GM18867 (cell line): ENCODE data around the gene IL21R.

Experiments
- ATAC-seq: cut with Tn5 transposase; IDR thresholded peaks from one replicate; pipeline ENCODE4 v1.9.1; 2021; ENCODE audit warnings: mild to moderate bottlenecking, moderate library complexity; ENCODE audit not compliant: unreplicated experiment

The IL21R gene

DNA sequence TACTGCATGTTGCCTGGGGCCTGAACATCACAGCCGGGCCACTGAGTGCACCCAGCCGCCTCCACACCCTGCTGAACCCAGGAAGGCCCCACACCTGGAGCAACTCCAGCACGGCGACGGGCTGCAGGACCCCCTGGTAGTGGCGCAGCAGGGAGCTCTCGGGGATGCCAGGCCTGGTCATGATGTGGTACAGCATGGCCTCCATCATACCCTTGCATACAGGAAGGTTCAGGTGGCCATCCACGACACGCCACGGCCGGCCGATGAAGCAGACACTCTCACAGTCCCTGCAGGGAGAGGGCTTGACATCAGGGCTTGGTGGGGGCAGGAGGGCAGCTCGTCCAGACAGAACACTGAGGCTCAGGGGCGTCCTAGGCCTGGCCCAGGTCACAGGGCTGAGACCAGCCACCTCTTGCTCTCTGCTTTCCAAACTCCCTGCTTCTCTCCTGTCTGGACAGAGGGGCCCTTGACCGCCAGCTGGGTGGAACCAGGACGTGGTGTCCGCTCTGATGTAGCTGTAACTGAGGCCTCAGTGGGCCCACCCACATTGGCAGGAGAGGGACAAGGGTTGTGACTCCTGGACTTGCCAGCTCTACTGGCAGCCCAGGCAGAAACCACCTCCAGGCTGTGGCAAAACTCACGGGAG is 60.3 kb downstream of the IL21R start:
- ATAC-seq = no peak

DNA sequence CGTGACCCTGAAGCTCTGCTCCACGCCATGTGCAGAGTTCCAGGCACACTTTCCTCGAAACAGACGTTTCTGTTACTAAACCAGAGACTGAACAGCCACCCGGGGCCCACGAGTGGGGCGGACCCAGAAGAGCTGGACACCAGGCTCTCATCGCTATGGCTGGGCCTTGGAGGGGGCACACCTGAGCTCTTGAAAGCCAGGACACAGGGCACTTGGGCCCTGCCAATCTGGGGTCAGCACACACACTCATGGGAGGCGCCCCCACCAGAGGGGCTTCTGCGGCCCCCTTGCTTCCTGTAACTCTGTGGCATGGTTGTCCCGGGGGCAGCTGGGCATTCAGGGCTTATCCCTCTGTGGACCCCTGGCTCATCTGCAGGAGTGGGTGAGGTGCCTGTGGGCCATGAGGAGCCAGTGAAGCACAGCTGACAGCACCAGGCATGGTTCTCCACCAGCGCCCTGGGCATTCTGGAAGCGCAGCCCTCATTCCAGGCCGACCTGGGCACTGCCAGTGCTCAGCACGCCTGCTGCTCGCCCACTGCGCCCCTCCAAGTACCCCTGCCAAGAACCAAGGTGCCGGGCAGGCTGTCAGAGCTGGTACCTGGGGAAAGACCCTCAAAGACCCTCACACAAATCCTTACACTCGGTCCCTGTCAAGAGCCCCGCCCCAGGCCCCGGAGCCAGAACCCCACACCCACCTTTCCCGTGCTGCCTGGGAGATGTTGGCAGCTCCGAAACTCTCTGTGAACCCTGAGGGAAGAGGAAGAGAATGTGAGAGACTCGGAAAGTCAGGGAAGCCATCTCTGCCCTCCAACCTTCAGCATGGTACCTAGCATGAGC is 61.1 kb downstream of the IL21R start:
- ATAC-seq = no peak

DNA sequence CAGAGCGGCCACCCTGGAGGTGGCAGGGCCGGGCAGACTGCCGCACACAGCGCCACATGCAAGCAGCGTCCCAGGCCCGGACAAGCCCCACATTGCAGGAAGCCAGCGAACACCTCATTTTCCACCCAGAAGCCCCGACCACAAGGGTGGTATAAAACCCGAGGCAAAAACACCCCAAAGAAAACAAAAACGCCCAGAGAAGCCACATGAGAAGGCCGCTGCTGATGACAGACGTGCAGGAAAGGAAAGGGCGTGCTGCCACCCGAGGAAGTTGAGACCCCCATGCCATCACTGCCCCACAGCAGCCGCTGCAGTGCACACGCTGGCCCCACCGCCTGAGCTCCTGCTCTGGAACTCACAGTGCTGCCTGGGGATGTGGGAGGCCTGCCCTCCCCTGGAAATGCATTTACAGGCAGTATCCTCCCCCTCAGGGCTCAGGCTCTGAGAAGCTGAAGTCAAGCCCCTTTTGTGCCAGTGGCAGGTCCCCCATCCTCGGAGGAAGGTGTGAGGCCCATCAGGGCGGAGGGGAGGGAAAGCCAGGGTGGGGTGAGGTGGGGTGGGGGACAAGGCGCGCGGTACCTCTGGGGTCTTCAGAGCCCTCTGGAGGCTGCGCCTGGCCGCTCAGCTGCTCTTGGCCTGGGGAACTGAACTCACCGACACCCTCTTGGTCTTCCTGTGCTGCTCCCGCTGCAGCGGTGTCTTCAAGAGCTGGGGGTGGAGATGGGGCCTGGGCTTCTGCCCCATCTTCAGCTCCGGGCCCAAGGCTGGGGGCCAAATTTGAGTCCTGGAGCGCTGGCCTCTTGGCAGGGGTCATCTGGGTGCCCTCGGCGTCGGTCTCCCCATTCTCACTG is 62.0 kb downstream of the IL21R start:
- ATAC-seq = no peak

DNA sequence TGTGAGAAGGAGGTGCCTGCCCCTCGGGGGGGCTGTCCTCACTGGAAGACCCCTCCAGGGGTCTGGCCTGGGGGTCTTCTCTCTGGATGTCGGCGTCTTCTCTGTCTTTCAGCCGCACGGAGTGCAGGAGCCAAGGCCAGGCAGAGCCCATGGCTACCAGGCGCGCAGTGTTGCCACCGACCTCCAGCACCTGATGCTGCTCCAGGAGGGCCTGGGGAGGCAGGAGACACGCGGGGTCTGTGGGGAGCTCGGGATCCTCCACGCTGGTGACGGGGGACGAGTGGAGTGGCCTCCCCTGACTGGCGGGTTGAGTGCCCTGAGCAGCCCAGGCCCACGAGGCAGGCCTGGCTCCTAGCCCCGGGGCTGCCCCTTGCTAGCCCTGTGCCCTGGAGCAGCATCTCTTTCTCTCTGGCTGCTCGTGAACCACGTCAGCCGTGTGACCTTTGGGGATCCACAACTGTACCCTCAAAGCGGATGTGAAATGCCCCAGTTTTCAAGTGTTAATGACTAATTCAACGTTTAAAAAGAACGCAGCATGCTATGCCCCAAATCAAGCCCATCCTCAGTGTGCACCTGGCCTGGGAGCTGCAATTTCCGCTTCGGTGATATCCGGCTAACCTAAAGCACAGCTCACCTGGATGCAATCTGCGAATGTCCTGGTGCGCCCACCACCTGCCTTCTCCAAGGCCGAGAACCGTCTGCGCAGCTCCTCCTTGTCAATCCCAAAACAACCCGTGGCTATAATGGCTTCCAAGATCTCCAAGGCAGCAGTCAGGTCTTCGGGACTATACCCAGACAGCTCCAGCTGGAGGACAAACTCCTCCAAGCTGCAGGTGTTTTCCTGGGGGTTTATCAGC is 62.9 kb downstream of the IL21R start:
- no peak for ATAC-seq

DNA sequence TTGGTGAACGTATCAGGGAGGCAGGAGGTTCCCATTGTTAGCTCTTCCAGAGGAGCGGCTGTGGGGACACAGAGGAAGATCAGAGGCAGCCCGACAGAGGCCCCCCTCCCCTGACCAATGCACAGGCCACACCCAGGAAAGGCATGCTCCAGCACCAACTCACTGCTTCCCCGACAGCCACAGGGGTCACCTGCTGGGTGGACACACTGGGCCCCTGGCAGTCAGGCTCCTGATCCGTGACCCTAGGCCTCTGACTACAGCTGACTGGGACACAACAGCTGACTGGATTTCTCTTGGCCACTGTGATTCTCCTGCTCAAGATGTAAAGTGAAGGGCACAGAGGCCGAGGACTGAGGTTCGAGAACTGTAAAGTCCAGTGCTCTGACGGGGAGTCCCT is 63.5 kb downstream of the IL21R start:
- ATAC-seq = no peak

DNA sequence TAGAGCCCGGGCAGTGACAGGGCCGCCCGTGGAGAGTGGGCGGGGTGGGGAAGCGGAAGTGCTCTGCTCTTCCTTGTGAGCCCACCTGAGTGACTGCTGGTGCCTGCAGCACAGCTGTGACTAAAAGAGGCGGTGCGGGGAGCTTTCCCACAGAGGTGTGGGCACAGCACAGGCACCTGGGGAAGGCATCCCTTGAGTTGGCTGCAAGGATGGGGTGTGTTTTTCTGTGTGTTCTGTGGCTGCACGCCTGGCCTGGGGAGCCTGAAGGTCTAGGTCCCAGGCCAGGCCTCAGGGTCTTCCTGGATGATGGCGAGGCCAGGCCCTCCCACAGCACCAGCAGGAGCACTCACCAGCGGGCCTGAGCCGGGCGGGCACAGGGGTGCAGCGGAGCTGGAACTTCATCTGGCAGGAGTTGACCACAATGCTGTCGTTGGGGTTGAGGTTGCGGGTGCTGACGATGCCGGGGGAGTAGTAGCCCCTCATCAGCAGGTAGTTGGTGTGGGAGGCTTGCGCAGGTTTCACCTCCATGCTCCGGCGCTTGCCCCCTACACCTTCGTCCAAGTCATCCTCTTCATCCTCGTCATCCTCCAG is 67.1 kb downstream of the IL21R start:
- no peak for ATAC-seq

DNA sequence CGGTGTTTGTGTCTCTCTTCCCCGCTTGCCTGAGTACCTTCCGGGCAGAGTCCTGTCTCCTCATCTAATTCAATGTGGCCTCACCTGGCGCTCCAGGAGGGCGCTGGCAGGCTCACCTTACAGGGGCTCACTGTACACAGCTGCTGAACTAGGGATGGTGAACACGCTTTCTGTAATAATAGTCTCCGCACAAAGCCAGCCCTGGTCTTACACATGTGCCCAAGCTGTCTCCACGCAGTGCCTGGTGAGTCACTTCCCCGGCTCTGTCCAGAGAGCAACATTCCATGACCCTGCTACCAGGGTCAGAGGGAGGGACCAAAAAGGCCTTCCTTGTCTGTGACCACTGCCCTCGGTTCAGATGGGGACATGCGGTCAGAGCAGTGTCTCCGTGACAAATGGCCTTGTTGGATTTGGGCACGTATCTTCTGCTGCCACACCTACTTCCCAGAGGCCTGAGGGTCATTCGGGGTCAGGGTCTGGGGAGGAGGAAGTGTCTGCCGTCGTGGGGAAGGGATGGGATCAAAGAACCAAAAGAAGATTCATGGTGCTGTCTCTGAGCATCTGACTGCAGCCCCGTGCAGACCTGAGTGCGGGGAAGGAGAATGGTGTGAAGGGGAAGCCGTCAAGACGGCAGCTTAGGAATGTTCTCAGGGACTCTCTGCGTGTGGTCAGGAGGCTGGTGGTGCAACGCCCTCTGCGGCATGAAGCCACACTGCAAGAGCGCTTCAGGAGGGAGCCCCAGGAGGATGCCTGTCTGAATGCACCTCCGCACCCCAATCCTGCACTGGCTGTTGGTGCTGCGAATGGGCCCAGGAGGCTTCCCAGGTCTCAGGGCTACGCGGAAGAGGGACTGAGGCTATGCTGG is 68.8 kb downstream of the IL21R start:
- no peak for ATAC-seq

DNA sequence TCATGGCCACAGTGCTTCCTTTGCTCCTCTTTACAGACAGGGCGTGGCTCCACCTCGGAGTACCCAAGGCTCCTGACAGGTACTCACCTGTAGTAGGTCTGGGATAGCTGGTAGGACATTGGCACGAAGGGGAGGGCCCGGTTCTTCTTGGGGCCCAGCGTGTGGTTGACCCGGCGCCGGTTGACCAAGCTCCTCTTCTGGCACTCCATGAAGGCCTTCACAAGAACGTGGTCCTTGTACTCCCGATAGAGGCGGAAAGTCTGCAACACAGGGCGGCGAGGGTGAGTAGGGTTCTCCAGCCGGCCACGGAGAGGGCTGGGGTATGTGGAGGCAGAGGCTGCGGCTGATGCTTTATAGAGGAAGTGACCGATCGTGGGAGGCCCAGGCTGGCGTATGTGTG is 69.7 kb downstream of the IL21R start:
- ATAC-seq = no peak

DNA sequence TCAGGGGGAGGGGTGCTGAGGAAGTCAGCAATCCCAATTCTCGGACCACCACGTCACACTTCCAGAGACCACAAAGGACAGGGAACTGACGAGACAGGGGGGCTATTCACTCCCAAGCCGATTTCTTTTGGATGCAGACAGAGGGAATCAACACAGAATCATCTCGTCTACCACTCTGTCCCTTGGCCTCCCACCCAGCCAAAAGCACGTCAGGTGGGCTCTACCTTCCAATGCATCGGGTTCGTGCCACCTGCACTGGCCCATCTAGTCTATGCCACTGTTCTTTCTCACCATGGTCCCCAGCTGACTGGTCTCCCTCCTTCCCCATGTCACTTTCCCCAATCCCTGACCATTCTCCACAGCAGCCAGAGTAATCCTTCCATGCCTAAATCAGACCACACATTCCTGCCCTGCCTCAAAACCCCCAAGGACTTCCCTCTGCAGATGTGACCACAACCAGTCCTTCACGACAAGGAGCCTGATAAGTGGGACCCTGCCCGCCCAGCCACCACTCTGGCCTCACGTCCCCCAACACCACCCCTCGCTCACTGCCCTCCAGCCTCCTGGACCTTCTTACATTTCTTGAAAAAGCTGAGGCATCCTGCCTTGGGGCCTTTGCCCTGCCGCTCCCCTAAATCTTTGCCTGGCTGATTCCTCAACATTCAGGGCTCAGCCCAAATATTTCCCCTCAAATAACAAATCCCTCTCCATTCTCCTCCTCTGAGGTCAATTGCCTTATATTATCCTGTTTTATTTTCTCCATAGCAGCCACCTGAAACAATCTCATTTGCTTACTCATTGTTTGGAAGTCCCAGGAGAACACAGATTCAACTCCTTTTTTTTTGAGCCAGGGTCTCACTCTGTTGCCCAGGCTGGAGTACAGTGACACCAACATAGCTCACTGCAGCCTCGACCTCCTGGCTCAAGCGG is 70.4 kb downstream of the IL21R start:
- no peak for ATAC-seq

DNA sequence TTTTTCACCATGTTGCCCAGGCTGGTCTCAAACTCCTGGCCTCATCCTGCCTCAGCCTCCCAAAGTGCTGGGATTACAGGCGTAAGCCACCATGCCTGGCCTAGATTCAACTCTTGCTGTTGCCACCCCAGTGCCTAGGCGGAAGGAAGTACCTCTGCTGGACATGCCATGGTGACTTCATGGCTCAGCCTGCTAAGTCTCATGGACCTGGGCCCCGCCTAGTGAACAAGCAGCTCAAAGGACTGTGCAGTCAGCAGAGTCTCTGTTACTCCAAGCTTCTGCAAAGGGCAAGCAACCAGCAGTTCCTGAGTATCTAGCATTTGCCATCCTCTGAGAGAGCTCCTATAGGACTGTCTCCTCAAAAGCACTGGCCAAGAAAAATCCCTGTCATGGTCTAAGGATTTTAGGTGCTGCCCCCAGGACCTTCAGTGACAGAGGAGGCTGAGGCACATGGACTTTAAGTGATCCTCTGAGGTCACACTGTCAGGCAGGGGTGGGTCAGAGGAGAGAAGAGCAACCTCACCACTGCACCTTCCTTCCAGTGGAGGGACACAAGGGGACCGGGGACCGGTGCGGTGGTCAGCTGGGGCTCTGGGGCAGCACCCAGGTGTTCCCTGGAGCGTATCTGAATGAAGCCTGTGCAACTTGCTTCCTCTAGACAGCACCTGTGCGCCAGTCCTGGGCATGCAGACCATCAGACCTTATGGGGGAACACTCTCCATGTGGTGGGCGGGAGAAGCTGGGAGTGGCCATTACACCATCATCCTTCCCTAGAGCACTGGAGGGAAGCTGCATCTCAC is 71.3 kb downstream of the IL21R start:
- no peak for ATAC-seq

DNA sequence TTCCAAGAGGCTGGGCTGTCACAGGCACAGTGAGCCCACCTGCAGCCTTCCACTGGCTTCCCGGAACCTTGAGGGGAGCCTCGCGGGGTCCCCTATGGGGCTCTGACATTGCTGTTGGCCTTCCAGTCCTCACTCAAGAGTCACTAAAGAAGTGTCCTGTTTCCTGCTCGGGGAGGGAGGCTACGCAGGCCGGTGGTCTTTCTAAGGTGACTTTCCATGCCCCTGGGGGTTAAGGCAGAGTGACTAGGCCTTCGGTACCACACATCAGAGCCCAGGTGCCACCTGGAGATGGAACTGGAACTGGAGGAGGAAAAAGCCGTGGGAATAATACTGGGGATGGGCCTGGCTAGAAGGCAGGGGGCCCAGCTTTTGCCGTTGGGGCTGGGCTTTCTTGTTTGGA is 72.1 kb downstream of the IL21R start:
- no peak for ATAC-seq

DNA sequence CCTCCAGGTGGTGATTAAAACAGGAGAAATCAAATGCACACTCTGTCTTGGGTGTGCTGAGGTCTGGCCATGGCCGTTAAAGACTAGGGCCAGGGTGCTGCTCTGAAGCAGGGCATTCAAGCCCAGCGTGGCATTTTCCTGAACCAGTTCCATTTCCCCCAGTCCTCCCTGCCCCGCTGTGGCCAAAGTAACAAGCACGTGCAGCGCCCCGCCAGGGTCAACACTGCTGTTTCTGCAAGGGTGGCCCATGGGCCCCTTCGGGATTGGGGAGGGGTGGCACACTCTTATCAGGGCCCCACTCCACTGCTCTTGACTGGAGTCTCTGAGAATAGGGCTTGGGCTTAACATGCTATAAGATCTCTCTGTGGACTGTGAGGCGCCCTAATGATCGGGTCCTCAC is 72.9 kb downstream of the IL21R start:
- no peak for ATAC-seq

DNA sequence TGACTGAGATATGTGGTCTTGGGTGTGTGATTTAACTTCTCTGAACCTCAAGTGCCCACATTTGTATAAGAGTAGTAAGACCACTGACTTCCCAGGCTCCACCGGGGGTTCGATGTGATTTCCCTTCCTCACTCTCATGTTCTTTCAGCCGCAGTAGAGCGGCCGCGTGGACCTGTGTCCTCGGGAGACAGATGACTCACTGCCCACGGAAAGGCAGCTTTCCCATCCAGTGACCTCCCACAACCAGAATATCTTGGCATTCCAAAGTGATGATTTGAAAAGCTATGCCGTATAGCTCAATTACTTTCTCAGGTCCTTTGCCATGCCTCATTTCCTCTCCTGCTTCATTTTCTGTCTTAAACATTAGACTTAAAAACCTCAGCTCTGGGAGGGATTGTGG is 73.6 kb downstream of the IL21R start:
- ATAC-seq = no peak

DNA sequence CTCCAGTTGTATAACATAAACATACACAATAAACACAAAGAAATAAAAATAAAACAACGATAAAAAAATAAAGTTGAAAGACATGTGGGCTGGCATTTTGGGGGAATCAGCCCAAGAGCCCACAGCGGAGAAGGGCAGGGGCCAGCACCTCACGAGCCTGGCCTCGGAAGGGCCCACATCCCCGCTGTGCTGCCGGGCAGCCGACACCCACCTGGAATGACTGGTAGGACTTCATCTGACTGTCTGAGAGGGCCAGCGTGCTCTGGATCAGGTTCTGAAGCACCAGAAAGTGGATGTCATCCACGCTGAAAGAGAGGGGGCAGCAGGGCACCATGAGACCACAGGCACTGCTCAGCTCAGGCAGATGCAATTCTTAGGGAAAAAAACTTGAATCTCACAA is 74.3 kb downstream of the IL21R start:
- no peak for ATAC-seq

DNA sequence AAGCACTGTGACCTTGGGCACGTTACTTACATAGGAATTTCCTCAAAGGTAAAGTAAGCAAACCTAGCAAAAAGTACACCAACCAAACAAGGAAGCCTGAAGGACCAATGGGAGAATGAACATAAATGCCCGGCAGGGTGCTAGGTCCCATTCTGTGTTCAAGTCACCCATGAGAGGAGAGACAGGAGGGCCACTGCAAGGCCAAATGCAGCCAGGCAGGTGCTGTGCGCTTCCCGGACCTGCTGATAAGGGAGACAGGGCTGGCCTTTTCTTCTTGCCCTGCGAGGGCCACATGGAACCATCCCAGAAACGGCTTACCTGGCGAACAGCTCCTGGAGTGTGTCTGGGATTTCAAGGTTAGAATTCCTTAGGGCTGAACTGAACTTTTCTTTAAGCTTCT is 78.8 kb downstream of the IL21R start:
- no peak for ATAC-seq

DNA sequence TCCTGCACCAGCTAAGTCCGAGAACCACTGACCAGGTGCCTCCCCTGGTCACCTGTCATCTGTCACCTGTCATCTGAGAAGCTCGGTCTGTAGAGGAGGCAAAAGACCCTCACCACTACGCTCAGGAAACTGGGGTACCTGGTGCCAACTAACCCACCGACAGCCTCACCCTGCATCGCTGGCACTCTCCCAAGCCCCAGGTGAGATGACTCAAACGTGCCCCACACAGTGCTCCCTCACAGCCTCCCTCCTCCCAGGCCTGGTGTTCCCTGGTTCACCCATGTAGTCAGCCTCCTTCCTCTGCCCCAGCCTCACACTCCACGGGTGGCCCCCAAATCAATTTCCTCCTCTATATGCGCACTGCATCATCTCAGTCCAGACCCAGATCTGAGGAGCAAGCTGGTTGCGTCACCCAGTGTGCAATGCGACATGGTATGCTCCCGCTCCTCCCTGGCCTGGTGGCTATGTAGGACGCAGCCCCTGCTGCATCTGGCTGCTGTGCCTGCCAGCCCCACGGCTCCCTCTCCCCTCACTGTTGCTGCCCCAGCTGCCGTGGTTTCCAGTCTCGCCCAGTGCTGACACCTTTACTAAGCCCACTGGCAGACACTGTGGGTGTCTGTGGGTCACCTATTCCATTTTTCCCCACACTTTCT is 79.4 kb downstream of the IL21R start:
- no peak for ATAC-seq
